Activated T-cell treated with anti-CD3 and anti-CD28 coated beads, Interleukin-2, amount 50 U/mL, for 24 hours (primary cell): Measurements from ENCODE around the gene HOXC10.

Source experiments
- DNase-seq: peaks from one replicate; pipeline ENCODE4 v3.0.0-alpha.2; 2020
- H3K27ac Mint-ChIP-seq: 2 replicates; pipeline ENCODE4 v1.8.0; 2020; ENCODE audit warnings: mild to moderate bottlenecking, mixed read lengths
- H3K27me3 Mint-ChIP-seq: 2 replicates; pipeline ENCODE4 v1.8.0; 2020; ENCODE audit warnings: mixed read lengths
- H3K36me3 Mint-ChIP-seq: 2 replicates; pipeline ENCODE4 v1.8.0; 2020; ENCODE audit warnings: low read depth, mixed read lengths
- H3K4me1 Mint-ChIP-seq: 2 replicates; pipeline ENCODE4 v1.8.0; 2020; ENCODE audit warnings: low read depth, mixed read lengths
- H3K4me3 Mint-ChIP-seq: 2 replicates; pipeline ENCODE4 v1.8.0; 2020; ENCODE audit warnings: mild to moderate bottlenecking, moderate library complexity, mixed read lengths
- H3K9me3 Mint-ChIP-seq: 2 replicates; pipeline ENCODE4 v1.8.0; 2020; ENCODE audit warnings: mixed read lengths

Gene HOXC10

GRCh38 chr12:53995002-53995377 is 10.0 kb downstream of the HOXC10 start:
- H3K4me1 Mint-ChIP-seq: peaks cover 38% of the 10 kb centered on the region
- no peak overlapping the region for H3K27ac Mint-ChIP-seq
- DNase-seq: no peak
- peak overlapping the region; percentile 74 for H3K4me3 Mint-ChIP-seq
- H3K27me3 Mint-ChIP-seq: peaks cover 100% of the 10 kb centered on the region
- no peaks in the 10 kb centered on the region for H3K36me3 Mint-ChIP-seq
- no peaks in the 10 kb centered on the region for H3K9me3 Mint-ChIP-seq

GRCh38 chr12:53995378-53996239 is 10.7 kb downstream of the HOXC10 start:
- Mint-ChIP-seq H3K27ac (no peak overlapping the region), H3K27me3 (peaks cover 100% of the 10 kb centered on the region), H3K9me3 (no peaks in the 10 kb centered on the region), H3K4me1 (peaks cover 38% of the 10 kb centered on the region), H3K36me3 (no peaks in the 10 kb centered on the region), H3K4me3 (peak overlapping the region; percentile 74)
- no peak for DNase-seq

GRCh38 chr12:53996240-53997203 is 11.6 kb downstream of the HOXC10 start:
- peaks cover 38% of the 10 kb centered on the region for H3K4me1 Mint-ChIP-seq
- peak overlapping the region; percentile 74 for H3K4me3 Mint-ChIP-seq
- H3K27me3 Mint-ChIP-seq: peaks cover 100% of the 10 kb centered on the region

GRCh38 chr12:53997204-53998109 is 12.5 kb downstream of the HOXC10 start:
- no peaks in the 10 kb centered on the region for H3K9me3 Mint-ChIP-seq
- no peaks in the 10 kb centered on the region for H3K36me3 Mint-ChIP-seq
- DNase-seq: no peak
- peaks cover 100% of the 10 kb centered on the region for H3K27me3 Mint-ChIP-seq
- H3K27ac Mint-ChIP-seq: no peak overlapping the region
- no peak overlapping the region for H3K4me3 Mint-ChIP-seq
- H3K4me1 Mint-ChIP-seq: peaks cover 40% of the 10 kb centered on the region

More at GRCh38 chr12:53996240-53997203, 11.6 kb downstream of the HOXC10 start:
- Mint-ChIP-seq H3K36me3 (no peaks in the 10 kb centered on the region), H3K27ac (no peak overlapping the region), H3K9me3 (no peaks in the 10 kb centered on the region)
- DNase-seq: no peak

GRCh38 chr12:53998110-53998899 is 13.4 kb downstream of the HOXC10 start:
- H3K27me3 Mint-ChIP-seq: peaks cover 100% of the 10 kb centered on the region
- no peaks in the 10 kb centered on the region for H3K36me3 Mint-ChIP-seq
- no peak overlapping the region for H3K4me3 Mint-ChIP-seq
- H3K4me1 Mint-ChIP-seq: peaks cover 44% of the 10 kb centered on the region
- no peak overlapping the region for H3K27ac Mint-ChIP-seq
- H3K9me3 Mint-ChIP-seq: no peaks in the 10 kb centered on the region
- no peak for DNase-seq

GRCh38 chr12:53998900-53999236 is 13.9 kb downstream of the HOXC10 start:
- Mint-ChIP-seq H3K9me3 (no peaks in the 10 kb centered on the region), H3K4me1 (peaks cover 43% of the 10 kb centered on the region), H3K27me3 (peaks cover 100% of the 10 kb centered on the region), H3K27ac (no peak overlapping the region), H3K4me3 (no peak overlapping the region), H3K36me3 (no peaks in the 10 kb centered on the region)
- no peak for DNase-seq

- Mint-ChIP-seq H3K9me3 (no peaks in the 10 kb centered on the region), H3K27ac (no peak overlapping the region), H3K4me3 (peak overlapping the region; percentile 53), H3K36me3 (no peaks in the 10 kb centered on the region), H3K27me3 (peaks cover 100% of the 10 kb centered on the region), H3K4me1 (peaks cover 39% of the 10 kb centered on the region)
- DNase-seq: no peak
Measured at GRCh38 chr12:53999559-54000115, 14.7 kb downstream of the HOXC10 start.

GRCh38 chr12:54000116-54001114 is 15.5 kb downstream of the HOXC10 start, which contains the start of gene HOXC9:
HOXC9 (plus strand) TSS chr12:54000161; CDS start chr12:54000189, 28 bp downstream.
- H3K9me3 Mint-ChIP-seq: no peaks in the 10 kb centered on the region
- peak within 1 kb of the TSS; percentile 53 for H3K4me3 Mint-ChIP-seq
- no peaks in the 10 kb centered on the region for H3K36me3 Mint-ChIP-seq
- H3K27ac Mint-ChIP-seq: no peak within 1 kb of the TSS
- DNase-seq: no peak
- peaks cover 34% of the 10 kb centered on the region for H3K4me1 Mint-ChIP-seq
- H3K27me3 Mint-ChIP-seq: peaks cover 100% of the 10 kb centered on the region

- Mint-ChIP-seq H3K9me3 (no peaks in the 10 kb centered on the region), H3K4me1 (peaks cover 33% of the 10 kb centered on the region), H3K27me3 (peaks cover 100% of the 10 kb centered on the region), H3K36me3 (no peaks in the 10 kb centered on the region), H3K27ac (no peak overlapping the region), H3K4me3 (no peak overlapping the region)
- DNase-seq: no peak
Measured at GRCh38 chr12:54001283-54002187, 16.6 kb downstream of the HOXC10 start.

- Mint-ChIP-seq H3K36me3 (no peaks in the 10 kb centered on the region), H3K27ac (no peak overlapping the region), H3K4me1 (peaks cover 31% of the 10 kb centered on the region), H3K4me3 (no peak overlapping the region), H3K27me3 (peaks cover 100% of the 10 kb centered on the region), H3K9me3 (no peaks in the 10 kb centered on the region)
- no peak for DNase-seq
Measured at GRCh38 chr12:54002278-54002914, 17.4 kb downstream of the HOXC10 start.

- DNase-seq: no peak
- Mint-ChIP-seq H3K27me3 (peaks cover 100% of the 10 kb centered on the region), H3K27ac (no peak overlapping the region), H3K4me3 (no peak overlapping the region), H3K4me1 (peaks cover 26% of the 10 kb centered on the region), H3K9me3 (no peaks in the 10 kb centered on the region), H3K36me3 (no peaks in the 10 kb centered on the region)
Measured at GRCh38 chr12:54002915-54003389, 18.0 kb downstream of the HOXC10 start.
